Nephron (organoid): ENCODE data around the gene GPRC5A.

Experiments
- H3K27ac Mint-ChIP-seq, 3 experiments: 2 replicates each; pipeline ENCODE4 v1.8.0; 2020; ENCODE audit warnings: mixed read lengths in 3 of 3, mild to moderate bottlenecking in 2 of 3, moderate library complexity in 1 of 3
- H3K27me3 Mint-ChIP-seq: 2 replicates; pipeline ENCODE4 v1.8.0; 2021; ENCODE audit warnings: low read depth, mild to moderate bottlenecking, moderate library complexity, mixed read lengths
- H3K36me3 Mint-ChIP-seq: 2 replicates; pipeline ENCODE4 v1.8.0; 2020; ENCODE audit warnings: low read depth, mixed read lengths
- H3K4me1 Mint-ChIP-seq: 2 replicates; pipeline ENCODE4 v1.8.0; 2020; ENCODE audit warnings: mixed read lengths
- H3K4me3 Mint-ChIP-seq, 3 experiments: 2 replicates each; pipeline ENCODE4 v1.8.0; 2020; ENCODE audit warnings: mild to moderate bottlenecking in 3 of 3, mixed read lengths in 3 of 3, moderate library complexity in 2 of 3
- H3K9me3 Mint-ChIP-seq: 2 replicates; pipeline ENCODE4 v1.8.0; 2020; ENCODE audit warnings: mixed read lengths
- CTCF ChIP-seq, 3 experiments: fragments of 200-600 bp; sonication (generic); IDR thresholded peaks; one replicate each; pipeline ENCODE4 v1.5.0; 2021; ENCODE audit warnings: antibody characterized with exemption in 3 of 3; ENCODE audit not compliant: unreplicated experiment in 3 of 3

GPRC5A gene

GRCh38 chr12:12902036-12902435, 10.7 kb downstream of the GPRC5A start:
- Mint-ChIP-seq H3K4me3 (no peak overlapping the region), H3K4me1 (peaks cover 28% of the 10 kb centered on the region), H3K9me3 (no peaks in the 10 kb centered on the region), H3K27me3 (no peaks in the 10 kb centered on the region), H3K27ac (peak overlapping the region in 1 of 3 experiments; percentile 45), H3K36me3 (no peaks in the 10 kb centered on the region)
- TF ChIP-seq CTCF (IDR thresholded peaks at IDR 0.05; ENCODE audit: unreplicated experiment in 3 of 3): no peak

- no peak for TF ChIP-seq CTCF (IDR thresholded peaks at IDR 0.05; ENCODE audit: unreplicated experiment in 3 of 3)
- H3K36me3 Mint-ChIP-seq: no peaks in the 10 kb centered on the region
- H3K27ac Mint-ChIP-seq: no peak overlapping the region
- H3K9me3 Mint-ChIP-seq: no peaks in the 10 kb centered on the region
- peaks cover 25% of the 10 kb centered on the region for H3K4me1 Mint-ChIP-seq
- H3K27me3 Mint-ChIP-seq: peaks cover 3% of the 10 kb centered on the region
- H3K4me3 Mint-ChIP-seq: no peak overlapping the region
These were observed 12.6 kb downstream of the GPRC5A start for GRCh38 chr12:12903642-12904609.

GRCh38 chr12:12907552-12907951, 16.2 kb downstream of the GPRC5A start:
- Mint-ChIP-seq H3K27ac (no peak overlapping the region), H3K4me1 (peaks cover 23% of the 10 kb centered on the region), H3K4me3 (no peak overlapping the region), H3K27me3 (peaks cover 3% of the 10 kb centered on the region), H3K36me3 (no peaks in the 10 kb centered on the region), H3K9me3 (no peaks in the 10 kb centered on the region)
- no peak for TF ChIP-seq CTCF (IDR thresholded peaks at IDR 0.05; ENCODE audit: unreplicated experiment in 3 of 3)

GRCh38 chr12:12908252-12908651, 16.9 kb downstream of the GPRC5A start:
- H3K27ac Mint-ChIP-seq: no peak overlapping the region
- H3K27me3 Mint-ChIP-seq: peaks cover 3% of the 10 kb centered on the region
- TF ChIP-seq CTCF (IDR thresholded peaks at IDR 0.05; ENCODE audit: unreplicated experiment in 3 of 3): no peak
- H3K9me3 Mint-ChIP-seq: no peaks in the 10 kb centered on the region
- H3K36me3 Mint-ChIP-seq: no peaks in the 10 kb centered on the region
- H3K4me1 Mint-ChIP-seq: peaks cover 30% of the 10 kb centered on the region
- H3K4me3 Mint-ChIP-seq: no peak overlapping the region

GRCh38 chr12:12908711-12909110, 17.3 kb downstream of the GPRC5A start:
- Mint-ChIP-seq H3K4me3 (no peak overlapping the region), H3K27ac (no peak overlapping the region), H3K27me3 (peaks cover 3% of the 10 kb centered on the region), H3K4me1 (peaks cover 34% of the 10 kb centered on the region), H3K36me3 (no peaks in the 10 kb centered on the region), H3K9me3 (no peaks in the 10 kb centered on the region)
- no peak for TF ChIP-seq CTCF (IDR thresholded peaks at IDR 0.05; ENCODE audit: unreplicated experiment in 3 of 3)
